MM.1S (cell line): Measurements from ENCODE around the gene NOTUM.

Experiments used
- DNase-seq: peaks from one replicate; pipeline ENCODE4 v3.0.0-alpha.2; 2015
- H2AFZ ChIP-seq: fragments of 300-600 bp; sonication (generic); 2 replicates; pipeline ENCODE4 v1.6.0; 2016; ENCODE audit warnings: antibody characterized with exemption, low read length
- H3F3A ChIP-seq: fragments of 300-600 bp; sonication (generic); 2 replicates; pipeline ENCODE4 v1.6.1; 2016; ENCODE audit warnings: mild to moderate bottlenecking, antibody characterized with exemption, low read length, moderate library complexity, mixed read lengths; ENCODE audit not compliant: insufficient read depth
- H3K27ac ChIP-seq: fragments of 300-600 bp; sonication (generic); 2 replicates; pipeline ENCODE4 v1.5.1; 2016; ENCODE audit warnings: mild to moderate bottlenecking, low read length
- H3K27me3 ChIP-seq: fragments of 300-600 bp; sonication (generic); replicated peaks from 2 replicates; pipeline ENCODE4 v1.6.0; 2016; ENCODE audit warnings: low read length; ENCODE audit not compliant: insufficient read depth
- H3K36me3 ChIP-seq: fragments of 300-600 bp; sonication (generic); replicated peaks from 2 replicates; pipeline ENCODE4 v1.6.1; 2016; ENCODE audit warnings: mild to moderate bottlenecking, low read length, mixed read lengths; ENCODE audit not compliant: insufficient read depth
- H3K4me1 ChIP-seq: fragments of 300-600 bp; sonication (generic); 2 replicates; pipeline ENCODE4 v1.6.1; 2016; ENCODE audit warnings: low read length, mixed read lengths
- H3K4me2 ChIP-seq: fragments of 300-600 bp; sonication (generic); 2 replicates; pipeline ENCODE4 v1.6.0; 2016; ENCODE audit warnings: low read depth, low read length
- H3K4me3 ChIP-seq: fragments of 300-600 bp; sonication (generic); 2 replicates; pipeline ENCODE4 v1.5.1; 2016; ENCODE audit warnings: low read length, mixed read lengths
- H3K79me2 ChIP-seq: fragments of 300-600 bp; sonication (generic); 2 replicates; pipeline ENCODE4 v1.6.1; 2016; ENCODE audit warnings: mixed run types, low read length, mixed read lengths
- H3K9ac ChIP-seq: fragments of 300-600 bp; sonication (generic); 2 replicates; pipeline ENCODE4 v1.6.1; 2016; ENCODE audit warnings: low read length, mixed read lengths
- H3K9me2 ChIP-seq: fragments of 300-600 bp; sonication (generic); replicated peaks from 2 replicates; pipeline ENCODE4 v1.6.1; 2016; ENCODE audit warnings: mild to moderate bottlenecking, low read length, mixed read lengths; ENCODE audit not compliant: insufficient read depth
- H3K9me3 ChIP-seq: fragments of 300-600 bp; sonication (generic); replicated peaks from 2 replicates; pipeline ENCODE4 v1.6.1; 2016; ENCODE audit warnings: mild to moderate bottlenecking, low read length, mixed read lengths; ENCODE audit not compliant: insufficient read depth
- H4K20me1 ChIP-seq: fragments of 300-600 bp; sonication (generic); 2 replicates; pipeline ENCODE4 v1.6.1; 2016; ENCODE audit warnings: mild to moderate bottlenecking, low read length, moderate library complexity, mixed read lengths; ENCODE audit not compliant: insufficient read depth
- EZH2 ChIP-seq: fragments of 300-600 bp; sonication (generic); optimal IDR thresholded peaks from 2 replicates; pipeline ENCODE3; 2017; ENCODE audit warnings: low read depth, mild to moderate bottlenecking, antibody characterized with exemption, low read length, mixed read lengths
- EZH2phosphoT487 ChIP-seq: fragments of 300-600 bp; sonication (generic); IDR thresholded peaks from 2 replicates; pipeline ENCODE4 v1.6.1; 2018; ENCODE audit warnings: antibody characterized with exemption, low read length
- TF ChIP-seq, protein P1 (sequence below): fragments of 300-600 bp; sonication (generic); IDR thresholded peaks from 2 replicates; pipeline ENCODE4 v1.5.1; 2016; ENCODE audit warnings: antibody characterized with exemption, low read length, mixed read lengths

Gene NOTUM

GRCh38 chr17:81934850-81935708 is 25.9 kb downstream of the NOTUM start:
- Histone ChIP-seq H4K20me1 (no peaks in the 10 kb centered on the region), H3K9me2 (no peaks in the 10 kb centered on the region), H3K9me3 (no peaks in the 10 kb centered on the region), H2AFZ (no peak overlapping the region), H3K27me3 (peaks cover 19% of the 10 kb centered on the region), H3K4me2 (no peak overlapping the region), H3K27ac (no peak overlapping the region), H3K4me3 (no peak overlapping the region), H3F3A (no peaks in the 10 kb centered on the region), H3K9ac (no peak overlapping the region), H3K79me2 (peaks cover 12% of the 10 kb centered on the region), H3K4me1 (no peaks in the 10 kb centered on the region), H3K36me3 (no peaks in the 10 kb centered on the region)
- TF ChIP-seq EZH2, result no peak
- no peak for TF ChIP-seq EZH2phosphoT487
- TF ChIP-seq, protein P1, sequence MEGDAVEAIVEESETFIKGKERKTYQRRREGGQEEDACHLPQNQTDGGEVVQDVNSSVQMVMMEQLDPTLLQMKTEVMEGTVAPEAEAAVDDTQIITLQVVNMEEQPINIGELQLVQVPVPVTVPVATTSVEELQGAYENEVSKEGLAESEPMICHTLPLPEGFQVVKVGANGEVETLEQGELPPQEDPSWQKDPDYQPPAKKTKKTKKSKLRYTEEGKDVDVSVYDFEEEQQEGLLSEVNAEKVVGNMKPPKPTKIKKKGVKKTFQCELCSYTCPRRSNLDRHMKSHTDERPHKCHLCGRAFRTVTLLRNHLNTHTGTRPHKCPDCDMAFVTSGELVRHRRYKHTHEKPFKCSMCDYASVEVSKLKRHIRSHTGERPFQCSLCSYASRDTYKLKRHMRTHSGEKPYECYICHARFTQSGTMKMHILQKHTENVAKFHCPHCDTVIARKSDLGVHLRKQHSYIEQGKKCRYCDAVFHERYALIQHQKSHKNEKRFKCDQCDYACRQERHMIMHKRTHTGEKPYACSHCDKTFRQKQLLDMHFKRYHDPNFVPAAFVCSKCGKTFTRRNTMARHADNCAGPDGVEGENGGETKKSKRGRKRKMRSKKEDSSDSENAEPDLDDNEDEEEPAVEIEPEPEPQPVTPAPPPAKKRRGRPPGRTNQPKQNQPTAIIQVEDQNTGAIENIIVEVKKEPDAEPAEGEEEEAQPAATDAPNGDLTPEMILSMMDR, result no peak
- DNase-seq, result no peak

GRCh38 chr17:81934098-81934757 is 26.8 kb downstream of the NOTUM start:
- H3K27ac ChIP-seq, result no peak overlapping the region
- H3K9me2 ChIP-seq, result no peaks in the 10 kb centered on the region
- H3K4me3 ChIP-seq, result no peak overlapping the region
- H3F3A ChIP-seq, result no peaks in the 10 kb centered on the region
- H4K20me1 ChIP-seq, result no peaks in the 10 kb centered on the region
- H3K4me1 ChIP-seq, result no peaks in the 10 kb centered on the region
- H3K4me2 ChIP-seq, result no peak overlapping the region
- H3K27me3 ChIP-seq, result peaks cover 11% of the 10 kb centered on the region; the same call in 1 of the 2 replicates
- no peaks in the 10 kb centered on the region for H3K36me3 ChIP-seq
- H3K79me2 ChIP-seq, result peaks cover 12% of the 10 kb centered on the region
- DNase-seq, result no peak
- no peaks in the 10 kb centered on the region for H3K9me3 ChIP-seq
- H2AFZ ChIP-seq, result no peak overlapping the region
- TF ChIP-seq EZH2, result no peak
- TF ChIP-seq, protein P1, result no peak
- TF ChIP-seq EZH2phosphoT487, result no peak
- H3K9ac ChIP-seq, result no peak overlapping the region

DNA sequence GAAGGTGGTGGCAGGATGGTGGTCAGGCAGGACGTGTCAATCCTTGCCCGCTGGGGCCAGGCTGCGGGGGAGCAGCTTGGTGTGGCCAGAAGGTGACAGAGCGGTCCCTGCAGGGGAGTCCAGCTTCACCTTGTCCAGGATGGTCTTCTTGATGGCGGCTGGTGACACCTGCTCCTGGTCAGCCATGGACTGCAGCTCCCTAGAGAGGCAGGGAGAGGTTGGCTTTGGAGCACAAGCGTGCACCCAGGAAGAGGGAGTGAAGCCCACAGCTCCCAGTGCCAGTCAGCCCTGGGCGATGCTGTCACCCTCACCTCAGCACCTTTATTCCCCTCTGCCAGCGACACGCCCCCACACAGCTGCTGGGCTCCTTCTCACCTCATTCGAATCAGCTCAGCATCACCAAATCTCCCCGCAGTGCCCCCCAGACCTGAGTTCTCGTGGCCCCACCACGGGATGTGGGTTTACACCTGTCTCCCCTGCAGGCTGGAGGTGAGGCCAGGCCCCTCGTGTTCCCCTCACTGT is 27.7 kb downstream of the NOTUM start:
- DNase-seq, result no peak

More for the DNA sequence above, 27.7 kb downstream of the NOTUM start:
- TF ChIP-seq EZH2, result no peak
- TF ChIP-seq, protein P1, result no peak
- no peak for TF ChIP-seq EZH2phosphoT487
- no peaks in the 10 kb centered on the region for H3K9me2 ChIP-seq
- peaks cover 15% of the 10 kb centered on the region for H3K79me2 ChIP-seq
- H2AFZ ChIP-seq, result no peak overlapping the region
- no peaks in the 10 kb centered on the region for H3F3A ChIP-seq
- H3K4me2 ChIP-seq, result no peak overlapping the region
- no peaks in the 10 kb centered on the region for H4K20me1 ChIP-seq
- no peak overlapping the region for H3K27ac ChIP-seq
- no peaks in the 10 kb centered on the region for H3K9me3 ChIP-seq
- H3K36me3 ChIP-seq, result no peaks in the 10 kb centered on the region
- H3K27me3 ChIP-seq, result peaks cover 1% of the 10 kb centered on the region; the same call in 1 of the 2 replicates
- H3K4me3 ChIP-seq, result no peak overlapping the region
- H3K4me1 ChIP-seq, result peaks cover 4% of the 10 kb centered on the region; the same call in 1 of the 2 replicates
- H3K9ac ChIP-seq, result no peak overlapping the region
